K562 (cell line): ENCODE results near the gene TBC1D12. TPM values are rescaled to one million over a fixed set of nuclear protein-coding genes. Genes with fewer than 3 reads are reported as not detected.

ENCODE experiments used
- ATAC-seq: fragments of 200-7000 bp; cut with Tn5 transposase; 3 replicates; pipeline ENCODE4 v1.9.1; 2020; ENCODE audit warnings: moderate library complexity
- BruUV-seq: library from RNA; stranded (reverse); fragments of 400-500 nt; replicated peaks from 2 replicates; lab custom pipeline; 2021; lab: Mats Ljungman, UMichigan
- CTCF ChIA-PET: fragments of 300-600 bp; formaldehyde crosslinking; extraction: SDS; loops from one replicate; lab custom pipeline; 2021; ENCODE audit warnings: low intra/inter-chr PET ratio; lab: Yijun Ruan, JAX
- POLR2A ChIA-PET: fragments of 300-600, 350-650 bp; sonication (Branson Sonifier 250); formaldehyde crosslinking; extraction: SDS; loops from one replicate; lab custom pipeline; 2021; ENCODE audit warnings: antibody characterized with exemption, inconsistent platforms; lab: Yijun Ruan, JAX
- DNase-seq, 4 experiments: peaks; one replicate each; pipeline versions ENCODE4 v3.0.0 to v3.0.0-alpha.2; 2011 to 2018; ENCODE audit warnings: low spot score in 3 of 4, mixed read lengths in 3 of 4; ENCODE audit errors: extremely low read depth in 1 of 4
- FAIRE-seq: peaks from 2 replicates; lab custom pipeline; 2011; peaks lifted over from hg19 to GRCh38; lab: Jason Lieb, UNC
- H2AFZ ChIP-seq: 2 replicates; pipeline ENCODE4 v1.6.0; 2011; ENCODE audit warnings: low read depth, low read length, control low read depth, inconsistent platforms
- H3K27ac ChIP-seq: fragments of 200-600 bp; 3 replicates; pipeline ENCODE4 v1.8.0; 2011; ENCODE audit warnings: low read depth, mild to moderate bottlenecking, control low read depth, inconsistent platforms, low read length, moderate library complexity, mixed read lengths; ENCODE audit errors: extremely low read depth
- H3K27me3 ChIP-seq, 2 experiments: fragments of 300-600 bp in 1 of 2; 2 replicates in 1 of 2; 3 replicates in 1 of 2; pipeline versions ENCODE4 v1.6.0 to v1.8.0; 2011; ENCODE audit warnings: inconsistent platforms in 2 of 2, low read length in 2 of 2, mild to moderate bottlenecking in 1 of 2, mixed read lengths in 1 of 2, moderate library complexity in 1 of 2; ENCODE audit not compliant: control insufficient read depth in 2 of 2, insufficient read depth in 2 of 2
- H3K36me3 ChIP-seq: fragments of 300-600 bp; 3 replicates; pipeline ENCODE4 v1.8.0; 2011; ENCODE audit warnings: mild to moderate bottlenecking, low read length, inconsistent platforms; ENCODE audit not compliant: control insufficient read depth, insufficient read depth
- H3K4me1 ChIP-seq, 2 experiments: fragments of 200-600 bp in 1 of 2; replicated peaks in 1 of 2; 2 replicates in 1 of 2; 3 replicates in 1 of 2; pipeline versions ENCODE4 v1.5.1 to v1.8.0; 2011; ENCODE audit warnings: inconsistent platforms in 2 of 2, low read length in 2 of 2, mild to moderate bottlenecking in 1 of 2, mixed read lengths in 1 of 2, moderate library complexity in 1 of 2; ENCODE audit not compliant: control insufficient read depth in 2 of 2, insufficient read depth in 2 of 2
- H3K4me2 ChIP-seq: 2 replicates; pipeline ENCODE4 v1.6.1; 2011; ENCODE audit warnings: low read length, control low read depth, inconsistent platforms, mixed read lengths; ENCODE audit not compliant: insufficient read depth
- H3K4me3 ChIP-seq: fragments of 200-600 bp; sonication (generic), shearing (Covaris generic); 2 replicates; pipeline ENCODE4 v1.5.1; 2016; ENCODE audit warnings: control low read depth, inconsistent platforms
- H3K79me2 ChIP-seq: fragments of 200-600 bp; 3 replicates; pipeline ENCODE4 v1.8.0; 2011; ENCODE audit warnings: low read length, inconsistent platforms; ENCODE audit not compliant: control insufficient read depth, insufficient read depth
- H3K9ac ChIP-seq, 2 experiments: 2 replicates each; pipeline versions ENCODE4 v1.6.0 to v1.6.1; 2011; ENCODE audit warnings: low read depth in 2 of 2, low read length in 2 of 2, control low read depth in 1 of 2, inconsistent platforms in 1 of 2, mild to moderate bottlenecking in 1 of 2, mixed read lengths in 1 of 2; ENCODE audit not compliant: insufficient read depth in 1 of 2
- H3K9me1 ChIP-seq: one replicate; pipeline ENCODE4 v1.6.0; 2011; ENCODE audit warnings: inconsistent platforms, mild to moderate bottlenecking, low read length, moderate library complexity; ENCODE audit not compliant: control insufficient read depth, insufficient read depth
- H3K9me3 ChIP-seq: replicated peaks from 2 replicates; pipeline ENCODE4 v1.5.1; 2011; ENCODE audit warnings: low read depth, low read length, inconsistent platforms; ENCODE audit not compliant: control insufficient read depth, insufficient read depth
- H4K20me1 ChIP-seq: replicated peaks from 2 replicates; pipeline ENCODE4 v1.6.1; 2011; ENCODE audit warnings: low read length, inconsistent platforms, mixed read lengths; ENCODE audit not compliant: control insufficient read depth, insufficient read depth
- CBFA2T3 ChIP-seq: fragments of 450-650 bp; IDR thresholded peaks from 2 replicates; pipeline ENCODE4 v1.6.1; 2017
- CLOCK ChIP-seq: fragments of 250-450 bp; sonication (Bioruptor Pico); IDR thresholded peaks from 2 replicates; pipeline ENCODE4 v1.4.0; 2020; ENCODE audit warnings: mild to moderate bottlenecking, moderate library complexity, borderline replicate concordance
- CXXC5 ChIP-seq: fragments of 250-450 bp; sonication (Bioruptor Pico); IDR thresholded peaks from 2 replicates; pipeline ENCODE4 v1.8.0; 2022; ENCODE audit warnings: inconsistent platforms, mild to moderate bottlenecking, moderate library complexity
- EZH2 ChIP-seq: IDR thresholded peaks from 2 replicates; pipeline ENCODE4 v1.6.1; 2012; ENCODE audit warnings: low read depth, mild to moderate bottlenecking, inconsistent platforms, low read length, borderline replicate concordance
- HMGXB4 ChIP-seq: sonication (generic); formaldehyde crosslinking; IDR thresholded peaks from 2 replicates; pipeline ENCODE4 v1.8.1; 2023; ENCODE audit warnings: mild to moderate bottlenecking, missing genetic modification reagents
- SNIP1 ChIP-seq: fragments of 450-650 bp; IDR thresholded peaks from 2 replicates; pipeline ENCODE4 v1.7.1; 2017; ENCODE audit warnings: low read depth, mild to moderate bottlenecking
- SOX6 ChIP-seq: fragments of 450-650 bp; IDR thresholded peaks from 2 replicates; pipeline ENCODE4 v1.6.1; 2014; ENCODE audit warnings: mild to moderate bottlenecking
- STAT5B ChIP-seq: fragments of 250-450 bp; sonication (Bioruptor Pico); IDR thresholded peaks from 2 replicates; pipeline ENCODE4 v1.8.0; 2021; ENCODE audit warnings: mild to moderate bottlenecking, inconsistent platforms
- TEAD4 ChIP-seq, 2 experiments: sonication (generic) in 1 of 2; formaldehyde crosslinking in 1 of 2; IDR thresholded peaks; 2 replicates each; pipeline versions ENCODE4 v1.6.1 to v1.8.0; 2012 to 2022; ENCODE audit warnings: borderline replicate concordance in 1 of 2, inconsistent platforms in 1 of 2, low read length in 1 of 2, mild to moderate bottlenecking in 1 of 2, missing genetic modification reagents in 1 of 2
- ZEB2 ChIP-seq: fragments of 450-650 bp; IDR thresholded peaks from 2 replicates; pipeline ENCODE4 v1.6.1; 2016
- ZNF143 ChIP-seq: sonication (generic); formaldehyde crosslinking; IDR thresholded peaks from 2 replicates; pipeline ENCODE4 v1.9.0; 2022; ENCODE audit warnings: mild to moderate bottlenecking, missing genetic modification reagents
- ZNF384 ChIP-seq: IDR thresholded peaks from 2 replicates; pipeline ENCODE4 v1.6.1; 2012; ENCODE audit warnings: low read depth, low read length, improper control_type of control experiment
- ZNF444 ChIP-seq: fragments of 250-450 bp; sonication (Bioruptor Pico); IDR thresholded peaks from 2 replicates; pipeline ENCODE4 v1.4.0; 2020; ENCODE audit warnings: mild to moderate bottlenecking, moderate library complexity
- ZNF586 ChIP-seq: fragments of 450-650 bp; formaldehyde crosslinking; conservative IDR thresholded peaks from 2 replicates; pipeline ENCODE4 v1.4.0; 2020; ENCODE audit warnings: mild to moderate bottlenecking, moderate library complexity
- ZNF699 ChIP-seq: fragments of 250-450 bp; sonication (Bioruptor Pico); IDR thresholded peaks from 2 replicates; pipeline ENCODE4 v1.8.0; 2021; ENCODE audit warnings: mild to moderate bottlenecking, moderate library complexity; ENCODE audit not compliant: insufficient replicate concordance
- WGBS: fragments of 100-300 bp; shearing (Covaris generic); methylation state at CpG from one replicate; pipeline ENCODE4 v1.1.6; 2016; ENCODE audit warnings: low coverage, mixed read lengths; ENCODE audit not compliant: insufficient coverage; ENCODE audit errors: missing lambda C conversion rate; 5-methylcytosine and 5-hydroxymethylcytosine counted together
- in situ Hi-C: fragments of 300-500 bp; cut with MboI; formaldehyde crosslinking; loops from 4 replicates; pipeline ENCODE4 v1.15.0; 2018; ENCODE audit warnings: inconsistent platforms, mixed read lengths
- intact Hi-C: fragments of 100-400 bp; cut with micrococcal nuclease; formaldehyde crosslinking; loops from 2 replicates; pipeline ENCODE4 v1.14.2; 2022
- polyA plus RNA-seq, 8 experiments: library from polyadenylated mRNA; depleted of rRNA in 4 of 8; stranded (reverse) in 5 of 8; unstranded in 3 of 8; fragments of >200 nt; fragmentation: Nextera tagmentation in 2 of 8; fragmentation: Illumina TruSeq in 1 of 8; extraction: Ambion mirVana in 2 of 8; extraction: Trizol in 1 of 8; gene quantifications; 2 replicates each; pipeline versions ENCODE4 v1.2.1 to v1.2.3, GENCODE V29; 2011 to 2014; ENCODE audit warnings: inconsistent platforms in 1 of 8, missing spikeins in 1 of 8
- total RNA-seq, 7 experiments: library from RNA; depleted of rRNA in 6 of 7; stranded (reverse); fragments of >200 nt in 6 of 7; fragmentation: Illumina TruSeq in 2 of 7; extraction: Trizol in 2 of 7; gene quantifications; 2 replicates each; pipeline versions ENCODE4 v1.2.1 to v1.2.3, GENCODE V29; 2011 to 2021; ENCODE audit warnings: low replicate concordance in 1 of 7

Gene TBC1D12
- total and polyA plus RNA-seq, 9 of the 15 experiments (the other 6 are each of a cell fraction or from before 2014, with no cell fraction given) = 2.1 to 6.7 (median 3.9) TPM

GRCh38 chr10:94423627-94424026 lies 21.3 kb downstream of the TBC1D12 start:
- Histone ChIP-seq H3K9me1 (no peaks in the 10 kb centered on the region), H3K27ac (no peak overlapping the region), H3K4me2 (no peak overlapping the region), H3K9ac (no peak overlapping the region), H3K36me3 (no peaks in the 10 kb centered on the region), H3K4me1 (no peaks in the 10 kb centered on the region), H3K4me3 (no peak overlapping the region), H3K27me3 (no peaks in the 10 kb centered on the region), H2AFZ (no peak overlapping the region), H3K79me2 (peaks cover 18% of the 10 kb centered on the region), H4K20me1 (no peaks in the 10 kb centered on the region), H3K9me3 (no peaks in the 10 kb centered on the region; the same call in 1 of the 2 replicates)
- ChIA-PET CTCF (no interaction called here), POLR2A (no interaction called here)
- WGBS = 44% methylated on average over 1 of the region's 1 CpG
- in situ Hi-C loops = no loop called here
- intact Hi-C loops = no loop called here
- DNase-seq (no peak), ATAC-seq (no peak), FAIRE-seq (no peak)
- TF ChIP-seq SOX6 (no peak), EZH2 (no peak), ZNF143 (CRISPR knock-in tag) (no peak), ZNF586 (CRISPR knock-in tag) (no peak), ZNF444 (no peak), TEAD4 (IDR thresholded peaks at IDR 0.05; ENCODE audit: low read length) (no peak), TEAD4 (CRISPR knock-in tag; IDR thresholded peaks at IDR 0.05; ENCODE audit: borderline replicate concordance) (no peak), SNIP1 (no peak), ZEB2 (no peak), ZNF699 (CRISPR knock-in tag) (no peak), CBFA2T3 (no peak), STAT5B (CRISPR knock-in tag) (no peak), ZNF384 (no peak), HMGXB4 (no peak), CXXC5 (CRISPR knock-in tag) (no peak), CLOCK (CRISPR knock-in tag) (no peak)
- no TSS peak for BruUV-seq
